Activated B cell treated with CpG ODN at 0.5 μM for 24 hours (primary cell): ENCODE results near the gene SOCS6. TPM values are rescaled to one million over a fixed set of nuclear protein-coding genes. Genes with fewer than 3 reads are reported as not detected.

Experiments used
- ATAC-seq: fragments of 200-7000 bp; cut with Tn5 transposase; one replicate; pipeline ENCODE4 v1.10.0; 2021; ENCODE audit warnings: low read depth, mild to moderate bottlenecking, moderate library complexity
- CTCF ChIA-PET: fragments of 350-600 bp; sonication (Branson Sonifier 250); formaldehyde crosslinking; loops from one replicate; lab custom pipeline; 2021; ENCODE audit warnings: antibody characterized with exemption; lab: Charles Lee
- POLR2A ChIA-PET: fragments of 350-600 bp; sonication (Branson Sonifier 250); formaldehyde crosslinking; loops from one replicate; lab custom pipeline; 2021; ENCODE audit warnings: antibody characterized with exemption; lab: Charles Lee
- DNase-seq: peaks from one replicate; pipeline ENCODE4 v3.0.0; 2022
- H3K27ac Mint-ChIP-seq: one replicate; pipeline ENCODE4 v1.8.0; 2020; ENCODE audit warnings: mixed read lengths
- H3K27me3 Mint-ChIP-seq: one replicate; pipeline ENCODE4 v1.8.0; 2021; ENCODE audit warnings: mixed read lengths
- H3K36me3 Mint-ChIP-seq: one replicate; pipeline ENCODE4 v1.8.0; 2021; ENCODE audit warnings: low read depth, mixed read lengths
- H3K4me1 Mint-ChIP-seq: one replicate; pipeline ENCODE4 v1.8.0; 2021; ENCODE audit warnings: mixed read lengths
- H3K4me3 Mint-ChIP-seq: one replicate; pipeline ENCODE4 v1.8.0; 2020; ENCODE audit warnings: mild to moderate bottlenecking, mixed read lengths
- H3K9me3 Mint-ChIP-seq: one replicate; pipeline ENCODE4 v1.8.0; 2020; ENCODE audit warnings: mixed read lengths
- intact Hi-C: fragments of 100-400 bp; cut with micrococcal nuclease; formaldehyde crosslinking; loops from one replicate; pipeline ENCODE4 v1.15.1; 2024
- total RNA-seq: library from RNA; stranded (reverse); gene quantifications from 2 replicates; pipeline ENCODE4 v1.2.3, GENCODE V29; 2022
- TF ChIP-seq, protein P1 (sequence below): fragments of 200-600 bp; IDR thresholded peaks from one replicate; pipeline ENCODE4 v1.8.0; 2022; ENCODE audit warnings: antibody characterized with exemption, mild to moderate bottlenecking

Gene SOCS6
- total RNA-seq, 1 donor from 2014 or later: 1.1 TPM

DNA sequence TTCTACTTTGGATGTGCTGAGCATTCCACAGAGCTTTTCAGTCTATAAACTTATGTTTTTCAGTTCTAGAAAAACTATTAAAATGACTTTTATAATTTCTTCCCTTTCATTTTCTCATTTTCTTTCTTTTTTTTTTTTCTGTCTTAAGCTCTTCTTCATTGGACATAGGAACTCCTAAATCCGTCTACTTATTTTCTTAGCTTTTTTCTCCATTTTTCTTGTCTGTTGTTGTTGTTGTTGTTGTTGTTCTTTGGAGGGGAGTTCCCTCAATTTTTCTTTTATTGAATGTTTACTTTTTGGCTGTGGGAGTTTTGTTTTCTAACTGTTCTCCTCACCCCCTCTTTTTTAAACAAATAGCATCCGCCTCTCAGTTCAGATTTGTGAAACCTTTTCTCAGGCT lies 7.9 kb downstream of the SOCS6 start:
- DNase-seq (no peak), ATAC-seq (no peak)
- CTCF ChIA-PET: no interaction called here
- POLR2A ChIA-PET: interaction anchor here (0.6 kb wide), 1 partner anchor 71 kb away, joined by 7 read pairs; no protein-coding TSS in a partner anchor
- Mint-ChIP-seq H3K27ac (no peak overlapping the region), H3K36me3 (no peaks in the 10 kb centered on the region), H3K27me3 (peaks cover 3% of the 10 kb centered on the region), H3K4me1 (no peaks in the 10 kb centered on the region), H3K9me3 (no peaks in the 10 kb centered on the region), H3K4me3 (no peak overlapping the region)
- intact Hi-C loops: loop anchor here (10.0 kb wide), 1 partner anchor 138 kb away; no protein-coding TSS in a partner anchor
- TF ChIP-seq, protein P1, sequence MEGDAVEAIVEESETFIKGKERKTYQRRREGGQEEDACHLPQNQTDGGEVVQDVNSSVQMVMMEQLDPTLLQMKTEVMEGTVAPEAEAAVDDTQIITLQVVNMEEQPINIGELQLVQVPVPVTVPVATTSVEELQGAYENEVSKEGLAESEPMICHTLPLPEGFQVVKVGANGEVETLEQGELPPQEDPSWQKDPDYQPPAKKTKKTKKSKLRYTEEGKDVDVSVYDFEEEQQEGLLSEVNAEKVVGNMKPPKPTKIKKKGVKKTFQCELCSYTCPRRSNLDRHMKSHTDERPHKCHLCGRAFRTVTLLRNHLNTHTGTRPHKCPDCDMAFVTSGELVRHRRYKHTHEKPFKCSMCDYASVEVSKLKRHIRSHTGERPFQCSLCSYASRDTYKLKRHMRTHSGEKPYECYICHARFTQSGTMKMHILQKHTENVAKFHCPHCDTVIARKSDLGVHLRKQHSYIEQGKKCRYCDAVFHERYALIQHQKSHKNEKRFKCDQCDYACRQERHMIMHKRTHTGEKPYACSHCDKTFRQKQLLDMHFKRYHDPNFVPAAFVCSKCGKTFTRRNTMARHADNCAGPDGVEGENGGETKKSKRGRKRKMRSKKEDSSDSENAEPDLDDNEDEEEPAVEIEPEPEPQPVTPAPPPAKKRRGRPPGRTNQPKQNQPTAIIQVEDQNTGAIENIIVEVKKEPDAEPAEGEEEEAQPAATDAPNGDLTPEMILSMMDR: no peak

- DNase-seq: no peak
- H3K4me3 Mint-ChIP-seq: no peak overlapping the region
- ChIA-PET POLR2A (no interaction called here), CTCF (no interaction called here)
- no peak overlapping the region for H3K27ac Mint-ChIP-seq
- TF ChIP-seq, protein P1: no peak
- H3K36me3 Mint-ChIP-seq: no peaks in the 10 kb centered on the region
- no peaks in the 10 kb centered on the region for H3K9me3 Mint-ChIP-seq
- intact Hi-C loops: loop anchor here (10.0 kb wide), 1 partner anchor 135 kb away; no protein-coding TSS in a partner anchor
- H3K27me3 Mint-ChIP-seq: no peaks in the 10 kb centered on the region
- no peaks in the 10 kb centered on the region for H3K4me1 Mint-ChIP-seq
- ATAC-seq: no peak
Measured at GRCh38 chr18:70299393-70299792, 10.5 kb downstream of the SOCS6 start.

- ATAC-seq: no peak
- POLR2A ChIA-PET: no interaction called here
- H3K4me3 Mint-ChIP-seq: no peak overlapping the region
- DNase-seq: no peak
- no peak overlapping the region for H3K27ac Mint-ChIP-seq
- H3K27me3 Mint-ChIP-seq: no peaks in the 10 kb centered on the region
- no peaks in the 10 kb centered on the region for H3K9me3 Mint-ChIP-seq
- H3K36me3 Mint-ChIP-seq: no peaks in the 10 kb centered on the region
- CTCF ChIA-PET: no interaction called here
- no peaks in the 10 kb centered on the region for H3K4me1 Mint-ChIP-seq
- TF ChIP-seq, protein P1: no peak
- intact Hi-C loops: no loop called here
Measured at GRCh38 chr18:70301667-70302066, 12.8 kb downstream of the SOCS6 start.

DNA sequence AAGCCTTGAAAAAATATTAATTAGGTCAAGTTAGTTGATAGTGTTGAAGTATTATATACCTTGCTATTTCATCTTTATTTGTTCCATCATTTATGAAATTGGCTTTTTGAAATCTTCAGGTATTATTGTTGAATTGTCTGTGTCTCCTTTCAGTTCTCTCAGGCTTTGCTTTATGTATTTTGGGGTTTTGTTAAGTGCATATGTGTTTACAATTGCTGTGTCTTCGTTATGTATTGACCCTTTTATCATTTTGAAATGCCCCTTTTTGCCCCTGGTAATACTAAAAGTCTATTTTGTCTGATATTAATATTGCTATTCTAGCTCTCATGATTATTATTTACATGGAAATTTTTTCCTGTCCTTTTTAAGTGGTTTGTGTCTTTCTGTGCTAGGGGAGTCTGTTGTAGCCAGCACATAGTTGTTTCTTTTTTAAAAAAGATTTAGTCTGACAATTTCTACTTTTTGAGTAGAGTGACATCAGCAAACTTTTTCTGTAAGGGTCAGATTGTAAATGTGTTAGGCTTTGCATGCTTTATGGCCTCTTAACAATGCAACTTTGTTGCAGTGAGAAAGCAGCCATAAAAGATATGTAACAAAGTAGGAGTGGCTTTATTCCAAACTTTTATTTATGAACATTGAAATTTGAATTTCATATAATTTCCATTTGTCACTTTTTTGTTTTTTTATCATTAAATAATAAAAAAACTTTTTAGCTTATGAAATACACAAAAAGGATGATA lies 19.9 kb downstream of the SOCS6 start:
- Mint-ChIP-seq H3K4me3 (no peak overlapping the region), H3K4me1 (no peaks in the 10 kb centered on the region), H3K27ac (no peak overlapping the region), H3K36me3 (no peaks in the 10 kb centered on the region), H3K27me3 (no peaks in the 10 kb centered on the region), H3K9me3 (peaks cover 5% of the 10 kb centered on the region)
- TF ChIP-seq, protein P1: no peak
- no peak for DNase-seq
- intact Hi-C loops: no loop called here
- ChIA-PET CTCF (no interaction called here), POLR2A (no interaction called here)
- ATAC-seq: no peak

- ChIA-PET POLR2A (no interaction called here), CTCF (no interaction called here)
- Mint-ChIP-seq H3K4me3 (no peak overlapping the region), H3K4me1 (no peaks in the 10 kb centered on the region), H3K27me3 (no peaks in the 10 kb centered on the region), H3K9me3 (peaks cover 5% of the 10 kb centered on the region), H3K36me3 (no peaks in the 10 kb centered on the region), H3K27ac (no peak overlapping the region)
- no peak for ATAC-seq
- no peak for DNase-seq
- TF ChIP-seq, protein P1: no peak
- intact Hi-C loops: no loop called here
Measured at GRCh38 chr18:70310560-70311320, 21.9 kb downstream of the SOCS6 start.
